Embryonic facial prominence (tissue), 1 donor: Measurements from ENCODE around the gene DNAJA2.
"Not testable (repeated sequence)": the region's sequence is repeated elsewhere in the genome, so short reads cannot be mapped to it uniquely, and the experiment has no call there.

ENCODE experiments used
- DNase-seq: peaks from one replicate; pipeline ENCODE4 v3.0.0-alpha.2; 2016; ENCODE audit errors: extremely low spot score

Gene DNAJA2

GRCh38 chr16:46975165-46975564 lies 1.7 kb upstream of the DNAJA2 start:
- DNase-seq: no peak

DNA sequence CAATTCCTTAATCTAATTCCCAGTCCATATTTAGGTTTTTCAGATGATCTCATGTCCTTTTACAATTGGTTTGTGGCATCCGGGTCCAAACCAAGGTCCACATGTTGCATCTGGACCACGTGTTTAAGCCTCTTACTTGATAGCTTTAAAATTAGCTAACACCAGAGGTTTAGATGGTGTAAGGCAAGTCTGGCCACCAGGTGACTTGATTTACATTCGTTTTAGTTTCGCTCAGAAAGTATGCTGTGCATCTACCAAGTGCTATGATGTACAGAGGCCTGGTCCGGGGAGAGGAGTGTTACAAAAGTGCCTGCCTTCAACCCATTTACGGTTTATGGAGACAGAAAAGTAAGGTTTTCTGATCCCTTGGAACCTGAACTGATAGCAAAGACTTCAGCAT lies 878 bp upstream of the DNAJA2 start:
- no peak for DNase-seq

- DNase-seq: no peak
Measured at GRCh38 chr16:46973996-46974324, 486 bp upstream of the DNAJA2 start.

DNA sequence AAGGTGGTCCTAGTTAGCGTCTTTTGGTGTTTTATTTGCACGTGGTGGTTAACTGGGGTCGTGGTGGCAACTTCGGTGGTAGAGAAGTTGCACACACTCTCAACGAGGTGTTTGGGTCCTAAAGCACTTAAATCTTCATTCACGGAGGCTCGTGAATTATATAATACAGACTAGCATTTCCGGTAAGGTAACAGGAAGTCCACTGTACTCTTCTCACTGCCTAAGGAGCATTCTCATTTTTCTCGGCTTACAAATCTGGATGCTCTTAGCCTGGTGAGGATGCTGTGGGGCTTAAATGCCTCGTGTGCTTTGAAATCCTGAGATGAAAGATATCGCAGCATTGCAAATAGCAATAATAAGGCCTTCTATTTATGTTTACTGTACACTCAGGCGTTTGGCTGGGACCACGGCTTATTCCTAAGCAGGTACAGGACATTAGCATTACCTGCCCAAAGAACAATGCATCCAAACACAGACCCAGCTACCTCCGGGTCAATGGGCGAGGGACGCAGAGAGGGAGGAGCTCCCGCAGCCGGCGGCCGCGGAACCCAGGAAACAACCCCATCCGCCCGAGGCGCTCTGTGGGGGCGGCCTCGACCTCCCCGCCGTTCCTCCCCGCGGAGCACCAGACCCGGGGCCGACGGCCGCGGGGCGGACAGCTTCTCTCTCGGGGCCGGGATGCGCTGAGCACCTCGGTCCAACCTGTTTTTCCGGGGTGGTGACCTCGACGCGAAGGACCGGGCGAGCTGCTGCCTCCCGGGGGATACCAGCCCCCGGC lies 856 bp downstream of the DNAJA2 start:
- no peak for DNase-seq

DNA sequence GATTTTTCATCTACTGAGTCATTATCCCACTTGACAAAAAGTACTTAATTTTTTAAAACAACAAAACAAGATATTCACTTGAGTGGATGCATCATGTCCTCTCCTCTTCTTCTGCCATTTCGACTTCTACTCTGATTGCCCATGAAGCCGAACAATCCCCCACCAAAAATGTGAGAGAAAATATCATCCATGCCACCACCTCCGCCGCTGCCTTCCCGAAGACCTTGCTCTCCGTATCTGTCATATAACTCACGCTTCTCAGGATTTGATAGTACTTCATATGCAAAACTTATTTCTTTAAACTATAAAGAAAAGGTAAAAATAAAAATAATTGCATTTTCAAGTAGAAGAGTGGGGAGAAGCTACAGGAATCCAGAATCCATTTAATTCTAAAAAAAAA lies 2.2 kb downstream of the DNAJA2 start:
- DNase-seq: no peak

DNA sequence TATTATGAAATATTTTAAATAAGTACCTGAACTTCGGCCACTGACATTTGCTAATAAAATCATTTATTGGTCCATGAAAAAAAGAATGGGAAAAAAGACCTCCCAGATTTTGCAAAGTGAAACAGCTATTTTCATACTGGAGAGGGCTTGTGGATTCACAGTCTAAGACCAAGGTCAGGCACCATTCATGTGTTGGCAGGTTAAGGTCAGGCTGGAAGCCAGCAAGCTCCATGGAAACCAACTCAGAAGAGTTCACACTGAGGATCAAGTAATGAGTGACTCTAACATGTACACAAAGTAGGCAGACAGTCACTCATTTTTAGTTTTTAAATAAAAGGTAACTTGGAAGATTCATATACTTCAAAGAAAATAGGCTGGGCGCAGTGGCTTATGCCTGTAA lies 3.4 kb downstream of the DNAJA2 start:
- no peak for DNase-seq

DNA sequence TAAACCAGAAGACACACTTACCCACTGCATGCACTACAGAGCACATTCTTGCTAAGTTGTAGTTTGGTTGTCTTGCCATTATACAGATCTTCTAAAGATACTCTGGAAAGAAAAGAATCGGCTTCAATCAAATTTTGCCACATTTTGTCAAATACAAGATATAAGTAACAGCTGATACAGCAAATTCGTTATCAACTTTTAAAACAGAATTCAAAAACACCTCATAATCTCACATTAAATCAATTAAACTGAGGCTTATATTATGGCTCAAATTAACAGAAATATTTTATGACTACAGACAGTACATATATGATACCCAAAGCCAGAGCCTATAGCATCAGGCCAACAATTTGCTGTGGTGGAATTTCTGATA lies 5.4 kb downstream of the DNAJA2 start:
- DNase-seq: no peak

DNA sequence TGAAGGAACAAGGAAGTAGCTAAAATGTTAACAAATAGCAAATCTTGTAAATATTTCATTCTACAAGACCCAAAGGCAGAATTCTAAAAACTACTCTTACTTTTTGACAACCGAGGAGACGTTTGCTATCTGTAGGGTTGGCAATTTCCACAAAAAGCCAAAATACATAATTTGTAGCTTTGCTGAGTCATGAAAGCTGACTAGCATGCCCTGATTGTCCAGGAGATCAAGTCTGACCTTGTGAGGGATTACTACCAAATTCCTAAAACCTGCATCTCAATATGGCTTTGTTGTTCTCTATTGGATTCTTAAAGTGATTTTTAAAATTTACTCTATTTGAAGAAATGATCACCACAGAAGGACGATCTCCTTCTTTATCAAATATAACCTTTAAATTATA lies 10.8 kb downstream of the DNAJA2 start:
- no peak for DNase-seq

DNA sequence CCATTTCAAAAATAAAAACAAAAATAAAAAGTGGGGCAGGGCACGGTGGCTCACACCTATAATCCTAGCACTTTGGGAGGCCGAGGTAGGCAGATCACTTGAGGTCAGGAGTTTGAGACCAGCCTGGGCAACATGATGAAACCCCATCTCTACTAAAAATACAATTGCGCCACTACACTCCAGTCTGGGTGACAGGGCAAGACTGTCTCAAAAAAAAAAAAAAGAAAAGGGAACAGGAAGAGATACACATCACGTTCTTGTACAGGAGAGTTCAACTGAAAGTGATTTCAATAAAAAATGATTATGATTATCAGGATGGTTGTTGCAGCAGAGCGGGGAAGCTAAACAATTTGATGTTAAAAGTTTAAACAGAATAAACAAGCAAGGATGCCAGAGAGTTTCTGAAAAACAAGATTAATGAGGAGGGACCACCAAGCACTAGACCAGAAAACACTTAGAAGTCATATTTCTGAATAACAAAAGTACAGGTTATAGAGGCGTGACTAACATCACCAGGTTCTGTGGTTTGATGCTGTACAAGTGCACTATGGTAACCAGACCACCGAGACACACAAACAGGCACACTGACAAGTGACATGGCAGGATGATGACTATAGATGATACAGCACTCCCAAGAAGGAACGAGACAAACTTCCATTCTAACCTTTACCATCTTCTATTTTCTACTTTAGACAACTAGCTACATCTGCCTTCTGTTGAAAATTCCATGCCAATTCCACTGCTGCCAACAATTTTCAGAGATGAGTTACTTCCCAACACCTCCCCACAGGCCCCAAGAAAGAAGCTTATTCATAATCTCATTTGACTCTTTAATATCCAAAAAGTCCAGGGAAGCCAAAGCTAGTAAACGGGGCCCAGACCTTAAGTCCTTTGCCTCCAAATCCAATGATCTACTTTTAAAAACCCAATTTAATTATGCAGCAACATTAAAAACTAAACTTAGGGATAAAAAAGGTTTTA lies 11.8 kb downstream of the DNAJA2 start:
- no peak for DNase-seq

- DNase-seq: no peak
Measured at GRCh38 chr16:46954562-46954961, 18.9 kb downstream of the DNAJA2 start.

- DNase-seq: no peak
Measured at GRCh38 chr16:46950009-46950408, 23.5 kb downstream of the DNAJA2 start.

DNA sequence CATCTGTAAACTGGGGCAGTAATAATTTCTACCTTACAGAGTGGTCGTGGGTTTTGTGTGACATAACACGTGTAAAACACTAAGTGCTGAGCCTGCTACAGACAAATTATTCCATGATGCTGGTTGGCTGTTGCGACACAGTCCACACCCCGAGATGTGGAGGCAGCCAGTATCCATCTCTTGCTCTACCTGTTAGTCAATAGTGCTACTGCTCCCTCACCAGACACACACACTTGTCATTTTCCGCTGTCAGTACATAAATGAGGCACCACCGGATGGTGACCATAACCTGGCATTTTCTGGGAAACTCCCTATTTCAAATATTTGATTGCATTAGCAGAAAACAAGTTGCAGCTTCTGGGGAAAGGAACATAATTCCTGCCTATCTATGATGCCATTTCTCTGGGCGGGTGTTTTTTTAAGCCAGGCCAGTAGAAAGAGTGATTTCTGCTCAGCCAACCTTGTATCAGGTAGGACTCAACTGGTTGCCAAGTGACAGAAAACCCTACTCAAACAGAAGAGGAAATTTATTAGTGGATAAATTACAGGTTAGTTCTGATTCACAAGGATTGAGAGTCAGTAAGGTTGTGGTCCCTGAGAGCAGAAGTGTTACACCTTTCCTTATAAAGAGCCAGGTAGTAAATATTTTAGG lies 24.1 kb downstream of the DNAJA2 start:
- no peak for DNase-seq

- DNase-seq: no peak
Measured at GRCh38 chr16:46948548-46949166, 24.8 kb downstream of the DNAJA2 start.

DNA sequence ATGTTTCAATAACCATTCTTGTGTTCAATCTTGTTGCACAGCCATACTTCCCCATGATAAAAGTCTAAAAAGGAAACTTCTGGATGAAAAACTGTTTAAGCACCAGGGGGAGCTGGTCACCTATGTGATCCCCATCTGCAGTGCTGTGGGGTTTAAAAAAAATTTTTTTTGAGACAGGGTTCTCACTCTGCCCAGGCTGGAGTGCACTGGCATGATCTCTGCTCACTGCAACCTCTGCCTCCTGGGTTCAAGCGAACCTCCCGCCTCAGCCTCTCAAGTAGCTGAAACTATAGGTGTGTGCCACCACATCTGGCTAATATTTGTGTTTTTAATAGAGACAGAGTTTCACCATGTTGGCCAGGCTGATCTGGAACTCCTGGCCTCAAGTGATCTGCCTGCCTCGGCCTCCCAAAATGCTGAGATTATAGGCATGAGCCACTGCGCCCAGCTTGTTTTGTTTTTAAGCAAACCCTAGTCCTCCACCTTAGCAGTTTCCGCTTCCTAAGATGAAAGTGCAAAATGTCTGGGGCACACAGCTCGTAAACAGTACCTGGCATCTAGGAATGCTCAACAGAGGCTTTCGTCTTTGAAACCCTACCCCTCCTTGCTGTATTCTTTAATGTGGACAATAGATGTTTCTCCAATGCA lies 25.4 kb downstream of the DNAJA2 start:
- no peak for DNase-seq

DNA sequence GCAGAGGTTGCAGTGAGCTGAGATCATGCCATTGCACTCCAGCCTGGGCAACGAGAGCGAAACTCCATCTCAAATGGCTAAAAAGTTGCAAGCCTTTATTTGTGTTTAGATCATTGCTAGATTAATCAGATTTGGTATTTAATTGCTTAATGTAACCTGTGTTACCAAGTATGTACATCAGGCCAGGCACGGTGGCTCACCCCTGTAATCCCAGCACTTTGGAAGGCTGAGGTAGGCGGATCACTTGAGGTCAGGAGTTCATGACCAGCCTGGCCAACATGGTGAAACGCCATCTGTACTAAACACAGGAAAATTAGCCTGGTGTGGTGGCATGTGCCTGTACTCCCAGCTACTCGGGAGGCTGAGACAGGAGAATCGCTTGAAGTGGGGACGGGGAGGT lies 28.8 kb downstream of the DNAJA2 start:
- DNase-seq: not testable (repeated sequence)

DNA sequence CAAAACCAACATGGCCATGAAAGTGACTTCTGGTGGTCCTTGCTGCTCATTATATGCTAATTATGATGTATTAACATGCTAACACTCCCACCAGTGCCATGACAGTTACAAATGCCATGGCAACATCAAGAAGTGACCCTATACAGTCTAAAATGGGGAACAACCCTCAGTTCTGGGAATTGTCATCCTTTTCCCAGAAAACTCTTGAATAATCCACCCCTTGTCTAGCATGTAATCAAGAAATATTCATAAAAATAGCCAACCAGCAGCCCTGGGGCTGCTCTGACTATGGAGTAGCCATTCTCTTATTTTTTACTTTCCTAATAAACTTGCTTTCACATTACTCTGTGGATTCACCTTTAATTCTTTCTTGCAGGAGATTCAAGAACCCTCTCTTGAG lies 35.9 kb downstream of the DNAJA2 start:
- no peak for DNase-seq

- no peak for DNase-seq
Measured at GRCh38 chr16:46932802-46933201, 40.7 kb downstream of the DNAJA2 start.

GRCh38 chr16:46930861-46931260 lies 42.6 kb downstream of the DNAJA2 start:
- DNase-seq: no peak

- DNase-seq: no peak
Measured at GRCh38 chr16:46929378-46930332, 43.8 kb downstream of the DNAJA2 start.

GRCh38 chr16:46928811-46929210 lies 44.7 kb downstream of the DNAJA2 start:
- no peak for DNase-seq
